Skin epidermis (tissue), 12 donors: ENCODE measurements around the gene S100B.
A peak's percentile ranks its signal among the peaks of the same experiment; 100 is the strongest.

Experiments used
- H3K27ac ChIP-seq, 21 experiments: fragments of 200-600 bp; sonication (generic) in 11 of 21; one replicate each; pipeline ENCODE4 v1.5.0; 2020; ENCODE audit warnings: mild to moderate bottlenecking in 3 of 21, inconsistent platforms in 2 of 21, moderate library complexity in 2 of 21
- H3K4me3 ChIP-seq, 7 experiments: fragments of 200-600 bp; sonication (generic) in 2 of 7; one replicate each; pipeline ENCODE4 v1.5.0; 2020; ENCODE audit warnings: inconsistent platforms in 2 of 7, mild to moderate bottlenecking in 2 of 7, moderate library complexity in 1 of 7

The S100B gene

GRCh38 chr21:46550116-46550941, 54.6 kb downstream of the S100B start:
- no peak overlapping the region for H3K4me3 ChIP-seq
- H3K27ac ChIP-seq, result peak overlapping the region in 10 of 21 experiments; percentile 6 to 88 (median 60)

GRCh38 chr21:46549650-46550049, 55.2 kb downstream of the S100B start:
- Histone ChIP-seq H3K27ac (peak overlapping the region in 2 of 21 experiments; percentile 27 to 75), H3K4me3 (no peak overlapping the region)
